Right cardiac atrium (tissue), 5 donors: ENCODE results near the gene TSSK2. TPM values are rescaled to one million over a fixed set of nuclear protein-coding genes. Genes with fewer than 3 reads are reported as not detected.
A peak's percentile ranks its signal among the peaks of the same experiment; 100 is the strongest.
"Not testable (repeated sequence)": the region's sequence is repeated elsewhere in the genome, so short reads cannot be mapped to it uniquely, and the experiment has no call there.

Experiments used
- ATAC-seq, 2 donors: fragments of 200-7000 bp; cut with Tn5 transposase; one replicate each; pipeline versions ENCODE4 v1.8.0 to v1.9.1; 2020; ENCODE audit warnings: moderate library complexity in 2 of 2, mild to moderate bottlenecking in 1 of 2
- DNase-seq, 3 donors: peaks; one replicate each; pipeline ENCODE4 v3.0.0-alpha.2; 2020
- H3K27ac ChIP-seq: one replicate; pipeline ENCODE4 v1.5.1; 2013; ENCODE audit warnings: mild to moderate bottlenecking, low read length, control low read depth, moderate library complexity
- H3K27me3 ChIP-seq: one replicate; pipeline ENCODE4 v1.6.1; 2013; ENCODE audit not compliant: control insufficient read depth, insufficient read depth
- H3K4me1 ChIP-seq: one replicate; pipeline ENCODE4 v1.6.1; 2013; ENCODE audit warnings: low read length; ENCODE audit not compliant: control insufficient read depth, insufficient read depth
- H3K4me3 ChIP-seq: one replicate; pipeline ENCODE4 v1.5.1; 2013; ENCODE audit warnings: low read length, control low read depth
- H3K9me3 ChIP-seq: one replicate; pipeline ENCODE4 v1.6.1; 2013; ENCODE audit warnings: low read length; ENCODE audit not compliant: control insufficient read depth
- WGBS: extraction: QIAGEN DNeasy Blood & Tissue Kit; methylation state at CpG from one replicate; pipeline ENCODE4 v1.1.7; 2013; 5-methylcytosine and 5-hydroxymethylcytosine counted together
- intact Hi-C, 4 donors: fragments of 100-400 bp; cut with DNase I; formaldehyde crosslinking; loops; one replicate each; pipeline versions ENCODE4 v1.11.0 to v1.14.0; 2022 to 2023
- long read RNA-seq, 4 donors: library from polyadenylated mRNA; unstranded; transcript quantifications; one replicate each; pipeline ENCODE4 v2.0.0, GENCODE V29; 2020 to 2021
- polyA plus RNA-seq: library from polyadenylated mRNA; stranded (reverse); fragments of 200-250 nt; gene quantifications from one replicate; pipeline ENCODE4 v1.2.3, GENCODE V29; 2013
- total RNA-seq, 4 donors: library from RNA; stranded (reverse); fragmentation: NEBNext Ultra II Directional; extraction: Animal tissue kit (Norgen Biotek cat#: 25700); gene quantifications; one replicate each; pipeline ENCODE4 v1.2.1, GENCODE V29; 2021
- donor health status: healthy with polysubstance abuse.
- donor health status: DM: no; HTN: yes; CAD: no.
- donor health status: DM: no; HTN: no; CAD: no.
- donor health status: DM: no; HTN: yes; CAD: no; lungs with severe emphysema.
- donor health status: DM: yes; HTN: yes; CAD: no.

TSSK2 gene
- total RNA-seq (not detected), polyA plus RNA-seq (0.09 TPM)
- long read RNA-seq, donor 1 = 0 reads
- long read RNA-seq, donor 2 = 0 reads
- long read RNA-seq, donor 3 = 0 reads
- long read RNA-seq, donor 4 = 0 reads

DNA sequence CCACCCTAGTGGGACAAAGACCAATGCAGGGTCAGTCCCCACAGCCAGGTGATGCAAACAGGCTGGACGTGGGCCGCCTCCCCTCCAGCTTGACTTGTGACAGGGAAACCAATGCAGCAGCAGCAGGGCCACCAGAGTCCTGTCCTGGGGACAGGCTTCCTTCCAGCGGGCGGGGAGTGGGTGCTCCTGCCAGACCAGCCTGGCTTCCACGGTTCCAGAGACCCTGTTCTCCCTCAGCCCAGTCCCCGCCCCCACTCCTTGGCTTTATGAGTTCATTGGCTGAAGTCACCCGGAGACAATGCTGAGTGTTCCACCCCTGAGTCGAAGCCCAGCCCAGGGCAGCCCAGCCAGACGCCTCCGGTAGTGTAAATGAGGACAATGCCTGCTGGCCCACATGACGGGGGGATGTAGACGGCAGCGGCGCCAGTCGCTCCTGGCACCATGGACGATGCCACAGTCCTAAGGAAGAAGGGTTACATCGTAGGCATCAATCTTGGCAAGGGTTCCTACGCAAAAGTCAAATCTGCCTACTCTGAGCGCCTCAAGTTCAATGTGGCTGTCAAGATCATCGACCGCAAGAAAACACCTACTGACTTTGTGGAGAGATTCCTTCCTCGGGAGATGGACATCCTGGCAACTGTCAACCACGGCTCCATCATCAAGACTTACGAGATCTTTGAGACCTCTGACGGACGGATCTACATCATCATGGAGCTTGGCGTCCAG, at the start of gene TSSK2:
TSS of gene TSSK2 (plus strand) at position 350 of the 726 bp plus-strand sequence. CDS start at position 442, 92 bp downstream.
- intact Hi-C loops = no loop called here
- 87% methylated on average over 27 of the region's 27 CpGs for WGBS

DNA sequence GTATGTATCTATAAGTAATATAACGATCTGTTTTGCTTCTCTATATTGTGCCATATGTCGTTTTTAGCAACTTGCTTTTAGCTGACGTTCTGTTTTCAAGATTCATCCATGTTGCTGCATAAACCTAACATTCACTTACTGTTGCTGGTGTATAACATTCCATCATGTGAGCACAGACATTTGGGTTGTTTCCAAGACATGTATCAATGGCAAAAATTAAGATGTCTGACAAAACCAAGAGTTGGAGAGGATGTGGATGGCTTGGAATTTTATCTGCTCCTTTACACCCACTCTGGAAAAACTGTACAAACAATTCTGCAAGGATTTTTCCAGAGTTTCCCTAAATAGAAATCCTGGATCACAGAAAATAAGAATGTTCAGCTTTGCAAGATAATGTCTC, 49.8 kb upstream of the TSSK2 start:
- ATAC-seq (no peak), DNase-seq (no peak)
- no peak overlapping the region for H3K4me3 ChIP-seq
- intact Hi-C loops = no loop called here
- no peaks in the 10 kb centered on the region for H3K27me3 ChIP-seq
- peaks cover 2% of the 10 kb centered on the region for H3K4me1 ChIP-seq
- H3K9me3 ChIP-seq = no peaks in the 10 kb centered on the region
- WGBS = 65% methylated on average over 3 of the region's 3 CpGs
- H3K27ac ChIP-seq = no peak overlapping the region

More for the DNA sequence above, at the start of gene TSSK2:
- Histone ChIP-seq H3K4me1 (no peaks in the 10 kb centered on the region), H3K27me3 (no peaks in the 10 kb centered on the region), H3K27ac (no peak within 1 kb of the TSS), H3K4me3 (no peak within 1 kb of the TSS), H3K9me3 (no peaks in the 10 kb centered on the region)
- no peak for DNase-seq
- no peak for ATAC-seq

DNA sequence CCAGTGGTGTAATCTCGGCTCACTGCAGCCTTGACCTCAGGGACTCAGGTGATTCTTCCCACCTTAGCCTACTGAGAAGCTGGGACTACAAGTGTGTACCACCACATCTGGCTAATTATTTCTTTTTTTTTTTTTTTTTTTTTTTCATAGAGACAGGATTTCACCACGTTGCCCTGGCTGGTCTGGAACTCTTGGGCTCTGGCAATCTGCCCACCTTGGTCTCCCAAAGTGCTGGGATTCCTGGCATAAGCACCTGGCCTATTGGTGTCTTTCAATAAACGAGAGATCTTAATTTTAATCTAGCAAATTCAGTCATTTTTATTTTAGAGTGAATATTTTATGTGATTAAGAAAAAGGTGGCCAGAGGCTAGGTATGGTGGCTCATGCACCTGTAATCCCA, 49.0 kb upstream of the TSSK2 start:
- Histone ChIP-seq H3K4me3 (no peak overlapping the region), H3K4me1 (peaks cover 4% of the 10 kb centered on the region), H3K9me3 (no peaks in the 10 kb centered on the region), H3K27ac (no peak overlapping the region), H3K27me3 (no peaks in the 10 kb centered on the region)
- ATAC-seq (no peak), DNase-seq (no peak)
- WGBS = 63% methylated on average over 3 of the region's 3 CpGs
- intact Hi-C loops = no loop called here

DNA sequence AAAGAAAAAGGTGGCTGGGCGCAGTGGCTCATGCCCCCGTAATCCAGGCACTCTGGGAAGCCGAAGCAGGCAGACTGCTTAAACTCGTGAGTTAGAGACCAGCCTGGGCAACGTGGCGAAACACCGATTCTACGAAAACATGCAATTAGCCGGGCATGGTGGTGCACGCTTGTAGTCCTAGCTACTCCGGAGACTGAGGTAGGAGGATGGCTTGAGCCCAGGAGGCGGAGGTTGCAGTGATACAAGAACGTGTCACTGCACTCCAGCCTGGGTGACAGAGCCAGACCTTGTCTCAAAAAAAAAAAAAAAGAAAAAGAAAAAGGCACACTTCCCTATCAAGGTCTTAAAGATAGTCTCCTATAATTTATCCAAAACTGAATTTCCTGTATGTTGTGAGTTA, 48.3 kb upstream of the TSSK2 start:
- no peak overlapping the region for H3K4me3 ChIP-seq
- 83% methylated on average over 13 of the region's 13 CpGs for WGBS
- DNase-seq = no peak
- intact Hi-C loops = no loop called here
- no peaks in the 10 kb centered on the region for H3K27me3 ChIP-seq
- no peak for ATAC-seq
- peaks cover 4% of the 10 kb centered on the region for H3K4me1 ChIP-seq
- H3K9me3 ChIP-seq = no peaks in the 10 kb centered on the region
- H3K27ac ChIP-seq = no peak overlapping the region

DNA sequence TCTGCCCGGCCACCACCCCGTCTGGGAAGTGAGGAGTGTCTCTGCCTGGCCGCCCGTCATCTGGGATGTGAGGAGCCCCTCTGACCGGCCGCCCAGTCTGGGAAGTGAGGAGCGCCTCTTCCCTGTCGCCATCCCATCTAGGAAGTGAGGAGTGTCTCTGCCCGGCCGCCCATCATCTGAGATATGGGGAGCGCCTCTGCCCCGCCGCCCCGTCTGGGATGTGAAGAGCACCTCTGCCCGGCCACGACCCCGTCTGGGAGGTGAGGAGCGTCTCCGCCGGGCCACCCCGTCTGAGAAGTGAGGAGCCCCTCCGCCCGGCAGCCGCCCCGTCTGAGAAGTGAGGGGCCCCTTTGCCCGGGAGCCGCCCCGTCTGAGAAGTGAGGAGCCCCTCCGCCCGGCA, 47.0 kb upstream of the TSSK2 start:
- ATAC-seq, intact Hi-C loops: not testable (repeated sequence)
- WGBS = 85% methylated on average over 28 of the region's 30 CpGs

DNA sequence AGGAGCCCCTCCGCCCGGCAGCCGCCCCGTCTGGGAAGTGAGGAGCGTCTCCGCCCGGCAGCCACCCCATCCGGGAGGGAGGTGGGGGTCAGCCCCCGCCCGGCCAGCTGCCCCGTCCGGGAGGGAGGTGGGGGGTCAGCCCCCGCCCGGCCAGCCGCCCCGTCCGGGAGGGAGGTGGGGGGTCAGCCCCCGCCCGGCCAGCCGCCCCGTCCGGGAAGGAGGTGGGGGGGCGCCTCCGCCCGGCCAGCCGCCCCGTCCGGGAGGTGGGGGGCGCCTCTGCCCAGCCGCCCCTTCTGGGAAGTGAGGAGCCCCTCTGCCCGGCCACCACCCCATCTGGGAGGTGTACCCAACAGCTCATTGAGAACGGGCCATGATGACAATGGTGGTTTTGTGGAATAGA, 46.5 kb upstream of the TSSK2 start:
- H3K27ac ChIP-seq, intact Hi-C loops, H3K27me3 ChIP-seq, H3K4me1 ChIP-seq, H3K4me3 ChIP-seq, DNase-seq, H3K9me3 ChIP-seq, ATAC-seq: not testable (repeated sequence)
- WGBS = 94% methylated on average over 10 of the region's 32 CpGs

More for the DNA sequence above, 47.0 kb upstream of the TSSK2 start:
- DNase-seq, H3K4me1 ChIP-seq, H3K4me3 ChIP-seq, H3K9me3 ChIP-seq, H3K27me3 ChIP-seq, H3K27ac ChIP-seq: not testable (repeated sequence)

DNA sequence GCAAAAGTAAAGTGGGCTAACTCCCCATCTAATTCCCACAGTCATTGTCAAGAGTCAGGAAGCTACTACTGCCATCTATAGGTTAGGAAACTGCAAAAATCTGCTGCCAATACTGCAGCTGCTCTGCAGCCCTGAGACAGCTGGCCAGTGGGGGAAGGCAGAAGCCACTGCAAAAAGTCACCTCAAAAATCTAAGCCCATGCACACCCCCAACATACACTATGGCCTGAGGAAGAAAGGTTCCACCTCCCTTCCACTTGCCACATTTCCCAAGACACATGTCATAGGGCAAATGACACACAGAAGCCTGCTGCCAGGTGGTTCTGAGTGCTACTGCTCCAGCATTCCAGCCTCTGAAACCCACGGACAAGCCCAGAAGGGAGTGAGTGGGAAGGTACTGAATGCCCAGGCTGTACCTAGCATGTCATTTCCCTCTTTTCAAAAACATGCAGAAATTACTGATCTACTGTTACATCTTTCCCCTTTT, 45.8 kb upstream of the TSSK2 start:
- H3K27me3 ChIP-seq = no peaks in the 10 kb centered on the region
- no peak overlapping the region for H3K4me3 ChIP-seq
- 30% methylated on average over 1 of the region's 1 CpG for WGBS
- H3K27ac ChIP-seq = peak overlapping the region; percentile 63
- DNase-seq = no peak
- intact Hi-C loops = no loop called here
- H3K4me1 ChIP-seq = peaks cover 4% of the 10 kb centered on the region
- H3K9me3 ChIP-seq = no peaks in the 10 kb centered on the region
- ATAC-seq = peak; percentile 25 to 36

DNA sequence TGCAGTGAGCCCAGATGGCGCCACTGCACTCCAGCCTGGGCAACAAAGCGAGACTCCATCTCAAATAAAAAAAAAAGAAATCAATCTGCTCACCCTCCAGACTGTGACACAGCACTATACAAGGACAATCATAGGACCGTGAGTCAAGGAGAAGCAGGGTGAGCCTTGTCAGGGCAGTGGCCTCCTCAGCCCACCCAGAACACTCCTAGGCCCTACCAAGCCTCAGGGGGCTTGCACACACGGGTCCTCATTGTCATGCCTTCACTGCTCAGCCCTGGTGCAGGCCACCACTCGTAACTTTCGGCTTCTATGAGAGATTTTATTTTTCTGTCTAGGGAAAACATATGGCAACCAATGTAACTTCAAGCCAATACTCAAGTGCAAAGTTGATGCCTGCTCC, 44.7 kb upstream of the TSSK2 start:
- 90% methylated on average over 6 of the region's 6 CpGs for WGBS
- intact Hi-C loops = no loop called here
- H3K27me3 ChIP-seq = no peaks in the 10 kb centered on the region
- H3K27ac ChIP-seq = peak overlapping the region; percentile 15
- DNase-seq (no peak), ATAC-seq (peak; percentile 36 to 57)
- H3K4me1 ChIP-seq = peaks cover 4% of the 10 kb centered on the region
- H3K4me3 ChIP-seq = no peak overlapping the region
- H3K9me3 ChIP-seq = no peaks in the 10 kb centered on the region

DNA sequence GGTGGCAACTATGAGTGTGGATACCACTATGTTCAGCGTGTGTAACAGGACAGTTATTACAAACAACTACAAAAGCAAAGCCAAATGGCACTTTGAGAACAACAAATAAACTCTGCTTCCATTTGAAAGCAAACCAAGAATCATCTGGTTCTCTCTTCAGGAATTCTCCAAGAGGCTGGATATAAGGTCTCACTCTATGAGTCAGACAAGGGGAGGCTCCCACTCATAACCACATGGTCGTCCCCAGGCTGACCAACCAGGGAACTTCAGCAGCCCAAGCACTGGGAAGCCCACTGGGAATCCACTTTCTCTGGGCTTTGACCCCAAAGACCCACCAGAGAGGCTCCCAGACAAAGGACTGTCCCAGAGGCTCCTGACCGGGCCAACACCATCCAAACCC, 44.2 kb upstream of the TSSK2 start:
- Histone ChIP-seq H3K9me3 (no peaks in the 10 kb centered on the region), H3K27ac (no peak overlapping the region), H3K27me3 (no peaks in the 10 kb centered on the region), H3K4me3 (no peak overlapping the region), H3K4me1 (peaks cover 4% of the 10 kb centered on the region)
- 88% methylated on average over 3 of the region's 3 CpGs for WGBS
- no peak for ATAC-seq
- no peak for DNase-seq
- intact Hi-C loops = no loop called here

DNA sequence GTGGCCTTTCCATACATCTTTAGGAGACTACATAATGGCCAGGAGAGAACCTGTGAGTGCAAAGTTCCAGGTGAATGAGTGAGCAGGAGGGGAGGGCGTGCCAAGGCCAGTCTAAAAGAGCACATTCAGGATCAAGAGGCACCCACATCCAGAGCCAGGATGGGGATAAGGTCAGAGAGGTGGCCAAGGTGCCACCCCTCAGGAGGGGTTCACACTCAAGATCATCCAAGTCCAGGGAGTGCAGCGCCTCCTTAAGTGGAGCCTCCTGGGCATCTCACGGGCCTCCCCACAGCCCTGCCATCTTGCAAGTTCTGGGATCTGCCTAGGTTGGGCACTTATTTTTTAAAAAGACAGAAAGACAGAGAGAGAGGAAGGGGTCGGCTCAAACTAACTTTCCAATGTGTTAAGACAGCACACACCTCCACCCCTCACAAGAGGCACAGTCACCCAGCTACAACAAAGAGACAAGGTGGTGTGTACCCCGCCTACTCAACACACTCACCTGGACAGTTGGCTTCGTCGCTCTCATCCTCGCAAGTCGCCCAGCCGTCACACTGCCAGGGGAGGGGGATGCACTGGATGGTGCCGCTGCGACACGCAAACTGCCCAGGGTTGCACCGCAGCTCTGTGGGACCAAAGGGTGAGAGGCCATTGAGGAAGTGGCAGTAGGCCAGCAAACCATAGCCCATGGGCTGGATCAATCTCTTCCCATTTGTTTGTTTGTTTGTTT, 42.1 kb upstream of the TSSK2 start:
- Histone ChIP-seq H3K4me3 (no peak overlapping the region), H3K27ac (no peak overlapping the region), H3K9me3 (no peaks in the 10 kb centered on the region), H3K4me1 (peaks cover 4% of the 10 kb centered on the region), H3K27me3 (no peaks in the 10 kb centered on the region)
- ATAC-seq (no peak), DNase-seq (no peak)
- 99% methylated on average over 14 of the region's 14 CpGs for WGBS
- intact Hi-C loops = no loop called here

DNA sequence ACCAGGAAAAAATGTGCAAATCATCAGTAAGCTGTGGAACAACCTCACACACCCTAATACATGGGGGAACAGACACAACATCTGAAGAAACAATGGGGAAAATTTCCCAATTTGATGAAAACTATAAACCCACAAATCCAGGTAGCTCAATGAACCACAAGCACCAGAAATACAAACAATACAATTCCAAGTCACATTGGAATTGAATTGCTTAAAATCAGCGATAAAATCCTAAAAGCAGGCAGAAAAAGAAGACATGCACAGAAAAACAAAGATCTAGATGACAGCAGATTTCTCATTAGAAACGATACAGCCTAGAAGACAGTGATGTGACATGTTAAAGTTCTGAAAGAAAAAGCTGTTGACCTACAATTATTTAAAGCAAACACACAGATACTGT, 40.9 kb upstream of the TSSK2 start:
- no peak for DNase-seq

More for the DNA sequence above, 40.9 kb upstream of the TSSK2 start:
- intact Hi-C loops = no loop called here
- H3K9me3 ChIP-seq = no peaks in the 10 kb centered on the region
- peaks cover 4% of the 10 kb centered on the region for H3K4me1 ChIP-seq
- WGBS = 96% methylated on average over 2 of the region's 2 CpGs
- H3K27me3 ChIP-seq = no peaks in the 10 kb centered on the region
- no peak for ATAC-seq
- no peak overlapping the region for H3K4me3 ChIP-seq
- H3K27ac ChIP-seq = no peak overlapping the region
